A673 (cell line): Measurements from ENCODE around the gene ANKRD23. TPM values are rescaled to one million over a fixed set of nuclear protein-coding genes. Genes with fewer than 3 reads are reported as not detected.
A peak's percentile ranks its signal among the peaks of the same experiment; 100 is the strongest.

ENCODE experiments used
- microRNA-seq: library from miRNA; unstranded; fragments of <30 nt; microRNA quantifications from one replicate; pipeline ENCODE4 v1.2.0, GENCODE V29; 2021
- total RNA-seq: library from RNA; stranded (reverse); gene quantifications from 2 replicates; pipeline ENCODE4 v1.2.3, GENCODE V29; 2021

ANKRD23 gene
- total RNA-seq, 1 experiment from 2014 or later, result 6.2 TPM

Small RNAs within 50 kb of the gene (microRNA-seq; reads per million reads assigned to microRNA genes)
- gene MIR3127, result 36.9 reads per million, percentile 51 among the genes with 10 or more reads in this experiment

Other genes with a start within 250 kb of the ANKRD23 start
- 71.8 and 77.9 TPM in 2 replicates for gene KANSL3, start 205.7 kb downstream of the ANKRD23 start, total RNA-seq
- 1.2 TPM in 2 replicates for gene FER1L5, start 201.3 kb downstream of the ANKRD23 start, total RNA-seq
- 23.1 and 24.0 TPM in 2 replicates for gene LMAN2L, start 104.0 kb downstream of the ANKRD23 start, total RNA-seq
- 15.0 and 16.3 TPM in 2 replicates for gene CNNM4, start 83.1 kb downstream of the ANKRD23 start, total RNA-seq
- gene CNNM3, start 27.8 kb downstream of the ANKRD23 start, total RNA-seq, result 20.3 and 20.9 TPM in 2 replicates
- 21.0 and 25.3 TPM in 2 replicates for gene ANKRD39, start 14.0 kb upstream of the ANKRD23 start, total RNA-seq
- 33.3 and 36.1 TPM in 2 replicates for gene SEMA4C, start 26.1 kb upstream of the ANKRD23 start, total RNA-seq
- gene FAM178B, start 142.6 kb upstream of the ANKRD23 start, total RNA-seq, result not detected in 2 replicates